ENCODE results near the gene WDR13. TPM values are rescaled to one million over a fixed set of nuclear protein-coding genes. Genes with fewer than 3 reads are reported as not detected.

The WDR13 gene
- total RNA-seq, 4 donors from 2014 or later, result 64.8 to 147 (median 111) TPM

DNA sequence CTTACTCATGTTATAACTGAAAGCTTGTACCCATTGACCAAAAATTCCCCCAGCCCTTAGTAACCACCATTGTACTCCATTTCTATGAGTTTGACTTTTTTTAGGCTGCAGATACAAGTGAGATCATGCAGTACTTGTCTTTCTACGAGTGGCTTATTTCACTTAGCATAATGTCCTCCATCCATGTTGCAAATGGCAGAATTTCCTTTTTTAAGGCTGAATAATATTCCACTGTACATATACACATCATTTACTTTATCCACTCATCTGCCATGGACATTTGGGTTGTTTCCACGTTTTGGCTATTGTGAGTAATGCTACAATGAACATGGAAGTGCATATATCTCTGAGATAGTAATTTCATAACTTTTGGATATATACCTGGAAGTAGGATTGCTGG lies 12.6 kb upstream of the WDR13 start:
- Histone ChIP-seq H3K27me3 (no peaks in the 10 kb centered on the region), H3K4me3 (no peak overlapping the region), H3K9me3 (no peaks in the 10 kb centered on the region), H3K4me1 (no peaks in the 10 kb centered on the region), H3K36me3 (no peaks in the 10 kb centered on the region), H3K27ac (no peak overlapping the region)
- intact Hi-C loops (cut with DNase I; ENCODE audit: low total_unique reads), result no loop called here
- no peak for DNase-seq
- no peak for TF ChIP-seq POLR2A (IDR thresholded peaks at IDR 0.05)
- TF ChIP-seq CTCF (IDR thresholded peaks at IDR 0.05), result no peak

DNA sequence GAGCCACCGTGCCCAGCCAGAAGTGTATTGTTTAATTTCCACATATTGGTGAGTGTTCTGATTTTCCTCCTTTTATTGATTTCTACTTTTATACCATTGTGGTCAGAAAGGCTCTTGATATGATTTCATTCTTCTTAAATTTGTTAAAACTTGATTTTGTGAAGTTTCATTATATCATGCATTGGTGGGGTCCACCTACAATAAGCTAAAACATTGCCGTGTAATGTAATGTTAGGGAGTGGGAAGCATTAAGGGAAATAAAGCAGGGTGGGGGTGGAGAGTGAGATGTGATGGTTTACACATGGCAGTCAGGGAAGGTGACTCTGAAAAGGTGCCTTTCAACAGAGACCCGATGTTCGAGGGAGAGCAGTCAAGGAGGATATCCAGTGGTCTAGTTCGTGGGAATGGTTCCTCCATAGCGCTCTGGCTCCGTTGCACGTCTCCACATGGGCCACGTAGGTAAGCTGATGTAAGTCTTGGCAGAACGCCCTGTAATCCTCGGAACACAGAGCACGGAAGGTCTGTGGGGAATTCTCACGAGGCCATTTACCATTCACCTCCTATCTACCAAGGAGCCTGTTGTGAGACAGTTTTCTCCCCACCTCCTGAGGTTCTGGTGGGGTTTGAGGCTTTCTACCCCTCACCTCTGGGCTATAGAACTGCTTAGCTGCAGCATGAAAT lies 7.7 kb upstream of the WDR13 start:
- no peak for DNase-seq
- H3K36me3 ChIP-seq, result no peaks in the 10 kb centered on the region

DNA sequence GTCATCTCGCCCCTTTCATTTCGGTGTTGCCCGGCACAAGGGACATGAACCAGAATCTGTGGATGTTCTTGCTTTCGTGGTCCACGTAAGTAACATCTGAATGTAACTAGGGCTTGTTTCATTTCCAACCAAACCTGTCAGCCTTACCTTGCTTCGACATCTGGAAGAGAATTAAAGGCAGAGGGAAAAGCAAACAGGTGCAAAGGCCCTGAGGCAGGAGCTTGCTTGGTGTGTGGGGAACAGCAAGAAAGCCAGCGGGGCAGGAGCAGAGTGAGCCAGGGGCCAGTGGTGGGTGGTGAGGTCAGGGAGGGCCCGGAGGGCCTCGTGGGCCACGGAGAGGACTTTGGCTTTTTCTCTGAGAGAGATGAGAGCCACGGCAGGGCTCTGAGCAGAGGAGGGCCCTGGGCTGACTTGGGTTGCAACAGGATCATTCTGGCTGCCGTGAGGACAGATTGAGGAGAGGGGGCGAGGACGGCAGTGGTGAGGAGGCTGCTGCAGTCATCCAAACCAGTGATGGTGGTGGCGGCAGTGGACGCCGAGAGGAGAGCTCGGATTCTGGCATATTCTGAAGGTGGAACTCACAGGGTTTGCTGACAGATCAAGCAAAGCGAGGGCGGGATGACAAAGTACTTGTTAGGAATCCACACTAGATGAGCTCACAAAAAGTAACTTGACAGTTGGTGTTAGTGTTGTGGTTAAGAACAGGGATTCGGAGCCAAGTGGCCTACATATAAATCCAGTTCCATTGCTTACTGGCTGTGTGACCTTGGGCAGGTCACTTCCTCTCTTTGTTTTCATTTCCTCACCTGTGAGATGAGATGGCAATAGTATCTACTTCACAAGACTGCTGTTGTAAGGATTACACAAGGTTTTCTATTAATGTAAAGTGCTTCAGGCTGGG lies 6.8 kb upstream of the WDR13 start:
- Histone ChIP-seq H3K4me3 (no peak overlapping the region), H3K4me1 (no peaks in the 10 kb centered on the region), H3K27ac (peak overlapping the region in 1 of 2 donors; percentile 52), H3K36me3 (no peaks in the 10 kb centered on the region), H3K27me3 (no peaks in the 10 kb centered on the region), H3K9me3 (no peaks in the 10 kb centered on the region)
- DNase-seq, result no peak
- no peak for TF ChIP-seq POLR2A (IDR thresholded peaks at IDR 0.05)
- no peak for TF ChIP-seq CTCF (IDR thresholded peaks at IDR 0.05)
- intact Hi-C loops (cut with DNase I; ENCODE audit: low total_unique reads), result no loop called here

More for the DNA sequence above, 7.7 kb upstream of the WDR13 start:
- no peak overlapping the region for H3K27ac ChIP-seq
- no peaks in the 10 kb centered on the region for H3K27me3 ChIP-seq
- no peaks in the 10 kb centered on the region for H3K9me3 ChIP-seq
- no peak for TF ChIP-seq CTCF (IDR thresholded peaks at IDR 0.05)
- TF ChIP-seq POLR2A (IDR thresholded peaks at IDR 0.05), result no peak
- intact Hi-C loops (cut with DNase I; ENCODE audit: low total_unique reads), result no loop called here
- no peaks in the 10 kb centered on the region for H3K4me1 ChIP-seq
- H3K4me3 ChIP-seq, result no peak overlapping the region

GRCh38 chrX:48591255-48591791 lies 6.0 kb upstream of the WDR13 start:
- DNase-seq, result peak in 1 of 2 donors; percentile 43
- intact Hi-C loops (cut with DNase I; ENCODE audit: low total_unique reads), result no loop called here
- H3K27me3 ChIP-seq, result no peaks in the 10 kb centered on the region
- peak overlapping the region; percentile 20 to 52 for H3K27ac ChIP-seq
- no peaks in the 10 kb centered on the region for H3K9me3 ChIP-seq
- no peak for TF ChIP-seq POLR2A (IDR thresholded peaks at IDR 0.05)
- no peak for TF ChIP-seq CTCF (IDR thresholded peaks at IDR 0.05)
- no peaks in the 10 kb centered on the region for H3K36me3 ChIP-seq
- no peaks in the 10 kb centered on the region for H3K4me1 ChIP-seq
- H3K4me3 ChIP-seq, result no peak overlapping the region

- intact Hi-C loops (cut with DNase I; ENCODE audit: low total_unique reads), result no loop called here
- TF ChIP-seq POLR2A (IDR thresholded peaks at IDR 0.05) (no peak), CTCF (IDR thresholded peaks at IDR 0.05) (no peak)
- no peaks in the 10 kb centered on the region for H3K4me1 ChIP-seq
- H3K27ac ChIP-seq, result no peak overlapping the region
- H3K36me3 ChIP-seq, result no peaks in the 10 kb centered on the region
- H3K27me3 ChIP-seq, result no peaks in the 10 kb centered on the region
- DNase-seq, result no peak
- H3K9me3 ChIP-seq, result no peaks in the 10 kb centered on the region
- H3K4me3 ChIP-seq, result no peak overlapping the region
Observed at GRCh38 chrX:48592971-48593370, 4.3 kb upstream of the WDR13 start.

All from uterus (tissue), 4 donors.